GM19043 (cell line): ENCODE data around the gene IGIP.

ENCODE experiments used
- ATAC-seq: cut with Tn5 transposase; IDR thresholded peaks from one replicate; pipeline ENCODE4 v1.9.1; 2021; ENCODE audit warnings: low read depth; ENCODE audit not compliant: unreplicated experiment

The IGIP gene

GRCh38 chr5:140162275-140162674 lies 36.5 kb downstream of the IGIP start:
- no peak for ATAC-seq

- ATAC-seq: no peak
These were observed 37.0 kb downstream of the IGIP start for GRCh38 chr5:140162781-140163180.

GRCh38 chr5:140165101-140165922 lies 39.6 kb downstream of the IGIP start:
- no peak for ATAC-seq

- ATAC-seq: no peak
These were observed 40.2 kb downstream of the IGIP start for GRCh38 chr5:140165923-140166270.

GRCh38 chr5:140166911-140167310 lies 41.2 kb downstream of the IGIP start:
- no peak for ATAC-seq

- no peak for ATAC-seq
These were observed 42.6 kb downstream of the IGIP start for GRCh38 chr5:140168371-140168770.

- no peak for ATAC-seq
These were observed 43.7 kb downstream of the IGIP start for GRCh38 chr5:140169410-140169809.

GRCh38 chr5:140172483-140172882 lies 46.7 kb downstream of the IGIP start:
- no peak for ATAC-seq

- no peak for ATAC-seq
These were observed 48.3 kb downstream of the IGIP start for GRCh38 chr5:140174014-140174413.

GRCh38 chr5:140174465-140175366 lies 49.0 kb downstream of the IGIP start, which contains the start of gene CYSTM1:
TSS of gene CYSTM1 (plus strand) at chr5:140175188. CDS start at chr5:140194466, 19,278 bp downstream.
- ATAC-seq: peak; percentile 90

GRCh38 chr5:140175367-140176030 lies 49.8 kb downstream of the IGIP start:
- peak; percentile 37 for ATAC-seq

- no peak for ATAC-seq
These were observed 50.3 kb downstream of the IGIP start for GRCh38 chr5:140176031-140176387.

GRCh38 chr5:140178086-140178410 lies 52.3 kb downstream of the IGIP start:
- no peak for ATAC-seq

- ATAC-seq: no peak
These were observed 52.9 kb downstream of the IGIP start for GRCh38 chr5:140178482-140179116.
